Transverse colon (tissue), 4 donors: ENCODE measurements around the gene RMND1.

Source experiments
- EP300 ChIP-seq: sonication (generic); formaldehyde crosslinking; IDR thresholded peaks from one replicate; pipeline ENCODE4 v1.6.1; 2017; ENCODE audit warnings: antibody characterized with exemption, low read depth
- POLR2A ChIP-seq: fragments of 450-650 bp; IDR thresholded peaks from one replicate; pipeline ENCODE4 v1.6.1; 2016; ENCODE audit warnings: antibody characterized with exemption, mild to moderate bottlenecking, moderate library complexity
- POLR2AphosphoS5 ChIP-seq, 3 donors: sonication (generic); formaldehyde crosslinking; IDR thresholded peaks; one replicate each; pipeline ENCODE4 v1.6.1; 2016; ENCODE audit warnings: antibody characterized with exemption in 3 of 3
- TF ChIP-seq, protein P1 (sequence below), 5 experiments: fragments of 200-600 bp in 3 of 5; fragments of 450-650 bp in 2 of 5; sonication (generic) in 3 of 5; IDR thresholded peaks; 1 replicate in 2 of 5; 2 replicates in 3 of 5; pipeline ENCODE4 v1.5.1; 2016 to 2017; ENCODE audit warnings: antibody characterized with exemption in 5 of 5, inconsistent platforms in 3 of 5, mild to moderate bottlenecking in 2 of 5, moderate library complexity in 1 of 5

DNA sequence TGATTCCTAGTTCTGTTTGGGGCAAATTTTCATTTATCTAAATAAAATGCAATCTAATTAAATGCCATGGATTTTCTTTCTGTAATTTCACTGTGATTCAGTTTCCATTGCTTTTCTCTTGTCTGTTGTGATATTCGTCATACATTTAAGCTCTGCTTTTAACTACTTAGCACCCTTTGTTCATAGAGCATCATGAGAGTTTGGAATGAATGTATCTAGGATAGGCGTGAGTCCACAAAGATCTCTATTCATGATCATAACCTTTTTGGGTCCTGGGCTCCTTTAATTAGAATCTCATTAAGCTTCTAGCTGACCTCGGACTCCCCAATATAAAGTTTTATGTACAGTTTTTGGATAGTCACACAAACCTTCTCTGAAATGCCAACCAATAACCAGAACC is 93.5 kb downstream of the RMND1 start:
- no peak for TF ChIP-seq POLR2AphosphoS5 (IDR thresholded peaks at IDR 0.05)
- no peak for TF ChIP-seq POLR2A
- TF ChIP-seq, protein P1, sequence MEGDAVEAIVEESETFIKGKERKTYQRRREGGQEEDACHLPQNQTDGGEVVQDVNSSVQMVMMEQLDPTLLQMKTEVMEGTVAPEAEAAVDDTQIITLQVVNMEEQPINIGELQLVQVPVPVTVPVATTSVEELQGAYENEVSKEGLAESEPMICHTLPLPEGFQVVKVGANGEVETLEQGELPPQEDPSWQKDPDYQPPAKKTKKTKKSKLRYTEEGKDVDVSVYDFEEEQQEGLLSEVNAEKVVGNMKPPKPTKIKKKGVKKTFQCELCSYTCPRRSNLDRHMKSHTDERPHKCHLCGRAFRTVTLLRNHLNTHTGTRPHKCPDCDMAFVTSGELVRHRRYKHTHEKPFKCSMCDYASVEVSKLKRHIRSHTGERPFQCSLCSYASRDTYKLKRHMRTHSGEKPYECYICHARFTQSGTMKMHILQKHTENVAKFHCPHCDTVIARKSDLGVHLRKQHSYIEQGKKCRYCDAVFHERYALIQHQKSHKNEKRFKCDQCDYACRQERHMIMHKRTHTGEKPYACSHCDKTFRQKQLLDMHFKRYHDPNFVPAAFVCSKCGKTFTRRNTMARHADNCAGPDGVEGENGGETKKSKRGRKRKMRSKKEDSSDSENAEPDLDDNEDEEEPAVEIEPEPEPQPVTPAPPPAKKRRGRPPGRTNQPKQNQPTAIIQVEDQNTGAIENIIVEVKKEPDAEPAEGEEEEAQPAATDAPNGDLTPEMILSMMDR (IDR thresholded peaks at IDR 0.05): no peak
- no peak for TF ChIP-seq EP300
